HL-60 (cell line): ENCODE data around the gene CCNYL1.
"Not testable (repeated sequence)": the region's sequence is repeated elsewhere in the genome, so short reads cannot be mapped to it uniquely, and the experiment has no call there.

Source experiments
- CTCF ChIP-seq: IDR thresholded peaks from one replicate; pipeline ENCODE4 v1.5.1; 2011; ENCODE audit warnings: low read length, control low read depth, inconsistent platforms; ENCODE audit not compliant: insufficient read depth
- POLR2AphosphoS5 ChIP-seq: IDR thresholded peaks from 2 replicates; pipeline ENCODE4 v1.6.1; 2012; ENCODE audit warnings: low read depth

GRCh38 chr2:207735513-207735859 lies 24.0 kb downstream of the CCNYL1 start:
- TF ChIP-seq CTCF, POLR2AphosphoS5: not testable (repeated sequence)
